ENCODE measurements around the gene CORO7.

DNA sequence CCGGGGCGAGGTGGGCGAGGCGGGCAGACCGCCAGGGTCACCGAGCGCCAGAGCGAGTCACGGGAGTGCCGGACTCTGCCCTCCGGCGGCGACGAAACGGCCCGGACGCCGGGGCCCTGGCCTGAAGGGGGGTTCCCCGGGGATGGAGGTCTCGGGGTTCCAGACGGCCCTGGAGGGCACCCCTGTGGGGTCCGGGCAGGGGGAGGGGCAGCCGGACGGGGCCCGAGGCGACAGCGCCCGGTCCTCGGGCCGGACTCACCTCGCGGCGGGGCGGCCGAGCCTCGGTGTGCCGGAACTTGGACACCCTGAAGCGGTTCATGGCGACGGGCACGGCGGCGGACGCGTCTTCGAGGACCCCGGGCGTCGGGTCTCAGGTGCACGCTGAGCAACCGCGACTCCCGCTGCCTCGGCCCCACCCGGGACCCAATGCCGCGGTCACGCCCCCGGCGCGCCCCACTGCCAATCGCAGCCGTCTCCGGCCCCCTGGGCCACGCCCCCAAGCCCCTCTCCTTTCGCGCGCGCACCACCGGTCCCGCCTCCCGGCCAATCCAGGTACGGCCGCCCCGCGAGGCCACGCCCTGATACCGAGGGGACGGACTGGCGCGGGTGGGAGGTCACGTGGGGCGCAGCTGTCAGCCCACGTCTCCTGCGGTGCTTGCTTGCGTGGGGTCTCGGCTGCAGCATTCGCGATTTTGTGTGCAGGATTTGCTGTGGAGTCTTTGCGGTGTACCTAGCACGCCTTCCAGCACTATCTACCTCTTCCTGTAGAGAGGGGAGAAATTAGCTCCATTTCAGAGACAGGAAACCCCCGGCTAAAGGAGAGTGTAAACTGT is at the start of gene CORO7:
- TF ChIP-seq, protein P1, sequence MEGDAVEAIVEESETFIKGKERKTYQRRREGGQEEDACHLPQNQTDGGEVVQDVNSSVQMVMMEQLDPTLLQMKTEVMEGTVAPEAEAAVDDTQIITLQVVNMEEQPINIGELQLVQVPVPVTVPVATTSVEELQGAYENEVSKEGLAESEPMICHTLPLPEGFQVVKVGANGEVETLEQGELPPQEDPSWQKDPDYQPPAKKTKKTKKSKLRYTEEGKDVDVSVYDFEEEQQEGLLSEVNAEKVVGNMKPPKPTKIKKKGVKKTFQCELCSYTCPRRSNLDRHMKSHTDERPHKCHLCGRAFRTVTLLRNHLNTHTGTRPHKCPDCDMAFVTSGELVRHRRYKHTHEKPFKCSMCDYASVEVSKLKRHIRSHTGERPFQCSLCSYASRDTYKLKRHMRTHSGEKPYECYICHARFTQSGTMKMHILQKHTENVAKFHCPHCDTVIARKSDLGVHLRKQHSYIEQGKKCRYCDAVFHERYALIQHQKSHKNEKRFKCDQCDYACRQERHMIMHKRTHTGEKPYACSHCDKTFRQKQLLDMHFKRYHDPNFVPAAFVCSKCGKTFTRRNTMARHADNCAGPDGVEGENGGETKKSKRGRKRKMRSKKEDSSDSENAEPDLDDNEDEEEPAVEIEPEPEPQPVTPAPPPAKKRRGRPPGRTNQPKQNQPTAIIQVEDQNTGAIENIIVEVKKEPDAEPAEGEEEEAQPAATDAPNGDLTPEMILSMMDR (IDR thresholded peaks at IDR 0.05; ENCODE audit: borderline replicate concordance, extremely low read depth, low read length, poor library complexity, severe bottlenecking): no peak
- TF ChIP-seq EZH2 (IDR thresholded peaks at IDR 0.05; ENCODE audit: borderline replicate concordance, low read depth, low read length, severe bottlenecking): no peak
